SK-N-SH treated with all-trans-retinoic acid at 6 μM for 48 hours (cell line): ENCODE results near the gene MSH5.

ENCODE experiments used
- ATAC-seq: fragments of 200-7000 bp; cut with Tn5 transposase; 3 replicates; pipeline ENCODE4 v1.9.1; 2020; ENCODE audit warnings: mild to moderate bottlenecking, moderate library complexity
- ARNTL ChIP-seq: fragments of 450-650 bp; formaldehyde crosslinking; IDR thresholded peaks from 2 replicates; pipeline ENCODE4 v1.5.0; 2020; ENCODE audit warnings: low read depth, mild to moderate bottlenecking, moderate library complexity, borderline replicate concordance
- CSDC2 ChIP-seq: fragments of 250-450 bp; sonication (Bioruptor Pico); IDR thresholded peaks from 2 replicates; pipeline ENCODE4 v1.5.0; 2020; ENCODE audit warnings: mild to moderate bottlenecking, moderate library complexity
- ESRRG ChIP-seq: fragments of 250-450 bp; sonication (Bioruptor Pico); IDR thresholded peaks from 2 replicates; pipeline ENCODE4 v1.6.1; 2021; ENCODE audit warnings: mild to moderate bottlenecking
- ISL1 ChIP-seq: fragments of 250-450 bp; sonication (Bioruptor Pico); IDR thresholded peaks from 2 replicates; pipeline ENCODE4 v2.1.2; 2022; ENCODE audit warnings: mild to moderate bottlenecking, moderate library complexity
- OSR1 ChIP-seq: fragments of 250-450 bp; sonication (Bioruptor Pico); IDR thresholded peaks from 2 replicates; pipeline ENCODE4 v1.8.0; 2022; ENCODE audit warnings: moderate library complexity, mild to moderate bottlenecking, inconsistent platforms
- POU6F1 ChIP-seq: fragments of 250-450 bp; sonication (Bioruptor Pico); IDR thresholded peaks from 2 replicates; pipeline ENCODE4 v1.8.0; 2021; ENCODE audit warnings: low read depth, mild to moderate bottlenecking, moderate library complexity, borderline replicate concordance
- PPARA ChIP-seq: fragments of 250-450 bp; sonication (Bioruptor Pico); IDR thresholded peaks from 2 replicates; pipeline ENCODE4 v1.5.0; 2020; ENCODE audit warnings: mild to moderate bottlenecking, borderline replicate concordance
- RARB ChIP-seq: fragments of 250-450 bp; sonication (Bioruptor Pico); IDR thresholded peaks from 2 replicates; pipeline ENCODE4 v1.8.0; 2021; ENCODE audit warnings: mild to moderate bottlenecking, moderate library complexity
- TCF4 ChIP-seq: fragments of 250-450 bp; sonication (Bioruptor Pico); IDR thresholded peaks from 2 replicates; pipeline ENCODE4 v1.8.0; 2021; ENCODE audit warnings: mild to moderate bottlenecking, moderate library complexity, borderline replicate concordance
- TOX ChIP-seq: fragments of 250-450 bp; sonication (Bioruptor Pico); IDR thresholded peaks from 2 replicates; pipeline ENCODE4 v1.8.0; 2021; ENCODE audit warnings: mild to moderate bottlenecking, moderate library complexity, borderline replicate concordance
- TSHZ2 ChIP-seq: fragments of 250-450 bp; sonication (Bioruptor Pico); IDR thresholded peaks from 2 replicates; pipeline ENCODE4 v1.5.0; 2020; ENCODE audit warnings: mild to moderate bottlenecking, moderate library complexity
- ZFP3 ChIP-seq: fragments of 250-450 bp; sonication (Bioruptor Pico); IDR thresholded peaks from 2 replicates; pipeline ENCODE4 v1.5.0; 2020; ENCODE audit warnings: mild to moderate bottlenecking, moderate library complexity
- ZFP30 ChIP-seq: fragments of 450-650 bp; formaldehyde crosslinking; IDR thresholded peaks from 2 replicates; pipeline ENCODE4 v1.5.0; 2022; ENCODE audit warnings: mild to moderate bottlenecking, moderate library complexity
- ZNF565 ChIP-seq: fragments of 450-650 bp; formaldehyde crosslinking; conservative IDR thresholded peaks from 2 replicates; pipeline ENCODE4 v1.5.0; 2020; ENCODE audit warnings: low read depth, mild to moderate bottlenecking, moderate library complexity
- ZNF70 ChIP-seq: fragments of 450-650 bp; formaldehyde crosslinking; IDR thresholded peaks from 2 replicates; pipeline ENCODE4 v1.5.0; 2020; ENCODE audit warnings: mild to moderate bottlenecking, moderate library complexity
- ZNF8 ChIP-seq: fragments of 450-650 bp; formaldehyde crosslinking; IDR thresholded peaks from 2 replicates; pipeline ENCODE4 v1.5.0; 2020; ENCODE audit warnings: mild to moderate bottlenecking, moderate library complexity
- TF ChIP-seq, protein P1 (sequence below): fragments of 250-450 bp; sonication (Bioruptor Pico); IDR thresholded peaks from 2 replicates; pipeline ENCODE4 v1.5.1; 2020; ENCODE audit warnings: low read depth, mild to moderate bottlenecking, moderate library complexity
- TF ChIP-seq, protein P2 (sequence below): fragments of 250-450 bp; sonication (Bioruptor Pico); IDR thresholded peaks from 2 replicates; pipeline ENCODE4 v1.8.0; 2020; ENCODE audit warnings: mild to moderate bottlenecking, moderate library complexity, borderline replicate concordance
- TF ChIP-seq, protein P3 (sequence below): fragments of 250-450 bp; sonication (Bioruptor Pico); IDR thresholded peaks from 2 replicates; pipeline ENCODE4 v1.5.1; 2021; ENCODE audit warnings: mild to moderate bottlenecking, moderate library complexity

The MSH5 gene

DNA sequence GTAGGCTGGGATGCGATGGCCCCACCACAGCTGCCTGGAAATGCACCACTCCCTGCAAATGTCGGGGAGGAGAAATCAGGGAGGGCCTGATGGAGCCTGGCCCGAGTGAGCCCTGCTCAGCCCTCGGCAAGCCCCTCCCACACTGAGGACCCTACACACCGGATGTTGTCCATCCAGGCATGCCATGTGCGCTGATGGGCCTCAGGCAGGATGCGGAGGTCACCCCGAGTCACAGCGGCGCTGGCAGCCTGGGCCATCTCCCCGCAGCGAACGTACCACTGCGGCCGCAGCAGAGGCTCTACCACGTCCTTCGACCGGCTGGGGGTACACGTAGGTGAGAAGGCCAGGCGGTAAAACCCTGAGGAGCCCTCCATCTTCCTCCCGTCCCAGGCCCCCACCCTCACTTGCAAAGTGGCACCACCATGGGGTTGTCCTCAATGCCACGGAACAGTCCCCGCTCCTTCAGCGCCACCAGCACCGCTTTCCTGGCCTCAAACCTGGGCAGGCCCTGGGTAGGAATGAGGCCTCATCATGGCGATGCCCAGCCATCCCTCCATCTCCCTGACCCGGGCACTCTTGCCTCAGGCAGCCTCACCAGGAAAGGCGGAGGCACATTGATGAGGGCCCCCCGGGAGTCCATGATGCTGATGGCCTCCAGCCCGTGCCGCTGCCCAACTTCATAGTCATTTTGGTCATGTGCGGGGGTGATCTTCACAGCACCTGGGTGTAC is 42.5 kb downstream of the MSH5 start:
- ATAC-seq: no peak
- TF ChIP-seq PPARA (CRISPR knock-in tag): no peak

GRCh38 chr6:31784098-31784925 is 44.5 kb downstream of the MSH5 start:
- no peak for TF ChIP-seq ZNF8
- no peak for TF ChIP-seq POU6F1 (CRISPR knock-in tag)
- TF ChIP-seq TCF4 (CRISPR knock-in tag): no peak
- no peak for TF ChIP-seq CSDC2 (CRISPR knock-in tag)
- no peak for TF ChIP-seq ESRRG (CRISPR knock-in tag)
- no peak for TF ChIP-seq OSR1 (CRISPR knock-in tag)
- TF ChIP-seq TSHZ2 (CRISPR knock-in tag): no peak
- no peak for TF ChIP-seq ISL1 (CRISPR knock-in tag)
- TF ChIP-seq, protein P1, sequence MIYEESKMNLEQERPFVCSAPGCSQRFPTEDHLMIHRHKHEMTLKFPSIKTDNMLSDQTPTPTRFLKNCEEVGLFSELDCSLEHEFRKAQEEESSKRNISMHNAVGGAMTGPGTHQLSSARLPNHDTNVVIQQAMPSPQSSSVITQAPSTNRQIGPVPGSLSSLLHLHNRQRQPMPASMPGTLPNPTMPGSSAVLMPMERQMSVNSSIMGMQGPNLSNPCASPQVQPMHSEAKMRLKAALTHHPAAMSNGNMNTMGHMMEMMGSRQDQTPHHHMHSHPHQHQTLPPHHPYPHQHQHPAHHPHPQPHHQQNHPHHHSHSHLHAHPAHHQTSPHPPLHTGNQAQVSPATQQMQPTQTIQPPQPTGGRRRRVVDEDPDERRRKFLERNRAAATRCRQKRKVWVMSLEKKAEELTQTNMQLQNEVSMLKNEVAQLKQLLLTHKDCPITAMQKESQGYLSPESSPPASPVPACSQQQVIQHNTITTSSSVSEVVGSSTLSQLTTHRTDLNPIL: no peak
- no peak for TF ChIP-seq RARB (CRISPR knock-in tag)
- TF ChIP-seq, protein P2, sequence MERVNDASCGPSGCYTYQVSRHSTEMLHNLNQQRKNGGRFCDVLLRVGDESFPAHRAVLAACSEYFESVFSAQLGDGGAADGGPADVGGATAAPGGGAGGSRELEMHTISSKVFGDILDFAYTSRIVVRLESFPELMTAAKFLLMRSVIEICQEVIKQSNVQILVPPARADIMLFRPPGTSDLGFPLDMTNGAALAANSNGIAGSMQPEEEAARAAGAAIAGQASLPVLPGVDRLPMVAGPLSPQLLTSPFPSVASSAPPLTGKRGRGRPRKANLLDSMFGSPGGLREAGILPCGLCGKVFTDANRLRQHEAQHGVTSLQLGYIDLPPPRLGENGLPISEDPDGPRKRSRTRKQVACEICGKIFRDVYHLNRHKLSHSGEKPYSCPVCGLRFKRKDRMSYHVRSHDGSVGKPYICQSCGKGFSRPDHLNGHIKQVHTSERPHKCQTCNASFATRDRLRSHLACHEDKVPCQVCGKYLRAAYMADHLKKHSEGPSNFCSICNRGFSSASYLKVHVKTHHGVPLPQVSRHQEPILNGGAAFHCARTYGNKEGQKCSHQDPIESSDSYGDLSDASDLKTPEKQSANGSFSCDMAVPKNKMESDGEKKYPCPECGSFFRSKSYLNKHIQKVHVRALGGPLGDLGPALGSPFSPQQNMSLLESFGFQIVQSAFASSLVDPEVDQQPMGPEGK (CRISPR knock-in tag): no peak
- no peak for TF ChIP-seq ZNF70 (CRISPR knock-in tag)
- TF ChIP-seq ARNTL (CRISPR knock-in tag): no peak
- ATAC-seq: no peak

GRCh38 chr6:31785475-31785874 is 45.7 kb downstream of the MSH5 start:
- ATAC-seq: no peak

More at GRCh38 chr6:31785475-31785874, 45.7 kb downstream of the MSH5 start:
- TF ChIP-seq ZFP3 (no peak), ZNF70 (CRISPR knock-in tag) (no peak), TCF4 (CRISPR knock-in tag) (no peak), ZNF565 (CRISPR knock-in tag) (no peak), TOX (CRISPR knock-in tag) (no peak), ZFP30 (no peak), OSR1 (CRISPR knock-in tag) (no peak)
- TF ChIP-seq, protein P2 (CRISPR knock-in tag): no peak
- TF ChIP-seq, protein P3, sequence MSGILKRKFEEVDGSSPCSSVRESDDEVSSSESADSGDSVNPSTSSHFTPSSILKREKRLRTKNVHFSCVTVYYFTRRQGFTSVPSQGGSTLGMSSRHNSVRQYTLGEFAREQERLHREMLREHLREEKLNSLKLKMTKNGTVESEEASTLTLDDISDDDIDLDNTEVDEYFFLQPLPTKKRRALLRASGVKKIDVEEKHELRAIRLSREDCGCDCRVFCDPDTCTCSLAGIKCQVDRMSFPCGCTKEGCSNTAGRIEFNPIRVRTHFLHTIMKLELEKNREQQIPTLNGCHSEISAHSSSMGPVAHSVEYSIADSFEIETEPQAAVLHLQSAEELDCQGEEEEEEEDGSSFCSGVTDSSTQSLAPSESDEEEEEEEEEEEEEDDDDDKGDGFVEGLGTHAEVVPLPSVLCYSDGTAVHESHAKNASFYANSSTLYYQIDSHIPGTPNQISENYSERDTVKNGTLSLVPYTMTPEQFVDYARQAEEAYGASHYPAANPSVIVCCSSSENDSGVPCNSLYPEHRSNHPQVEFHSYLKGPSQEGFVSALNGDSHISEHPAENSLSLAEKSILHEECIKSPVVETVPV (CRISPR knock-in tag): no peak
- TF ChIP-seq, all 23 proteins: peak for 0
